ENCODE measurements around the gene MPND.

- TF ChIP-seq POLR2A (IDR thresholded peaks at IDR 0.05) (no peak), CTCF (IDR thresholded peaks at IDR 0.05) (no peak)
These were observed 36.9 kb downstream of the MPND start for GRCh38 chr19:4380254-4380727.

All from thyroid gland (tissue), 4 donors.